ENCODE measurements around the gene MGRN1. TPM values are rescaled to one million over a fixed set of nuclear protein-coding genes. Genes with fewer than 3 reads are reported as not detected.

The MGRN1 gene
- total and polyA plus RNA-seq, 2 of the 13 experiments (the other 11 are each of a cell fraction or from before 2014, with no cell fraction given): 11.9 to 12.6 TPM

- TF ChIP-seq TERF1 (CRISPR knock-in tag; IDR thresholded peaks at IDR 0.05) (no peak), ZNF235 (CRISPR knock-in tag; IDR thresholded peaks at IDR 0.05; ENCODE audit: borderline replicate concordance) (peak; percentile 29; the same call in 1 of the 2 replicates), KDM2A (CRISPR knock-in tag; IDR thresholded peaks at IDR 0.05; ENCODE audit: borderline replicate concordance, low read depth) (peak; percentile 96), TEAD3 (CRISPR knock-in tag; optimal IDR thresholded peaks at IDR 0.05; ENCODE audit: borderline replicate concordance) (peak; percentile 21), ZBTB38 (CRISPR knock-in tag; IDR thresholded peaks at IDR 0.05) (peak; percentile 17; the same call in 1 of the 2 replicates), CC2D1A (CRISPR knock-in tag; IDR thresholded peaks at IDR 0.05) (no peak), KAT8 (CRISPR knock-in tag; IDR thresholded peaks at IDR 0.05) (no peak), PTBP1 (IDR thresholded peaks at IDR 0.05; ENCODE audit: low read depth, low read length, poor library complexity, severe bottlenecking) (peak; percentile 17), HES4 (CRISPR knock-in tag; IDR thresholded peaks at IDR 0.05; ENCODE audit: borderline replicate concordance) (peak; percentile 91), PBX2 (CRISPR knock-in tag; IDR thresholded peaks at IDR 0.05) (no peak), SNAPC5 (CRISPR knock-in tag; IDR thresholded peaks at IDR 0.05; ENCODE audit: borderline replicate concordance) (no peak), ZNF567 (CRISPR knock-in tag; IDR thresholded peaks at IDR 0.05; ENCODE audit: borderline replicate concordance) (0 out of 2 replicates have a peak, but pooled peaks have one; percentile 54), MIXL1 (CRISPR knock-in tag; IDR thresholded peaks at IDR 0.05) (0 out of 2 replicates have a peak, but pooled peaks have one; percentile 38), ZFY (CRISPR knock-in tag; IDR thresholded peaks at IDR 0.05) (peak; percentile 80), ZBTB26 (CRISPR knock-in tag; IDR thresholded peaks at IDR 0.05; ENCODE audit: borderline replicate concordance) (no peak), CAMTA2 (CRISPR knock-in tag; IDR thresholded peaks at IDR 0.05; ENCODE audit: borderline replicate concordance) (0 out of 2 replicates have a peak, but pooled peaks have one; percentile 37), MXI1 (IDR thresholded peaks at IDR 0.05; ENCODE audit: borderline replicate concordance, low read depth, low read length) (peak; percentile 84; the same call in 1 of the 3 replicates), E2F5 (CRISPR knock-in tag; conservative IDR thresholded peaks at IDR 0.05) (no peak), TFDP1 (CRISPR knock-in tag; IDR thresholded peaks at IDR 0.05; ENCODE audit: borderline replicate concordance) (peak; percentile 54; the same call in 1 of the 2 replicates), RBFOX2 (IDR thresholded peaks at IDR 0.05; ENCODE audit: low read depth, low read length) (peak; percentile 91), TRAFD1 (CRISPR knock-in tag; IDR thresholded peaks at IDR 0.05; ENCODE audit: borderline replicate concordance) (no peak), ZNF446 (CRISPR knock-in tag; IDR thresholded peaks at IDR 0.05) (peak; percentile 89)
These were observed 68.8 kb downstream of the MGRN1 start, which contains the start of gene NUDT16L1 (continued) for GRCh38 chr16:4693296-4693955.

Measured in HepG2 (cell line).